Dedifferentiated amniotic fluid mesenchymal stem cell (primary cell): Measurements from ENCODE around the gene CYP2A6.
"Not testable (repeated sequence)": the region's sequence is repeated elsewhere in the genome, so short reads cannot be mapped to it uniquely, and the experiment has no call there.

ENCODE experiments used
- DNase-seq: peaks from one replicate; pipeline ENCODE4 v3.0.0-alpha.2; 2016; ENCODE audit errors: extremely low spot score

Gene CYP2A6, protein sequence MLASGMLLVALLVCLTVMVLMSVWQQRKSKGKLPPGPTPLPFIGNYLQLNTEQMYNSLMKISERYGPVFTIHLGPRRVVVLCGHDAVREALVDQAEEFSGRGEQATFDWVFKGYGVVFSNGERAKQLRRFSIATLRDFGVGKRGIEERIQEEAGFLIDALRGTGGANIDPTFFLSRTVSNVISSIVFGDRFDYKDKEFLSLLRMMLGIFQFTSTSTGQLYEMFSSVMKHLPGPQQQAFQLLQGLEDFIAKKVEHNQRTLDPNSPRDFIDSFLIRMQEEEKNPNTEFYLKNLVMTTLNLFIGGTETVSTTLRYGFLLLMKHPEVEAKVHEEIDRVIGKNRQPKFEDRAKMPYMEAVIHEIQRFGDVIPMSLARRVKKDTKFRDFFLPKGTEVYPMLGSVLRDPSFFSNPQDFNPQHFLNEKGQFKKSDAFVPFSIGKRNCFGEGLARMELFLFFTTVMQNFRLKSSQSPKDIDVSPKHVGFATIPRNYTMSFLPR

DNA sequence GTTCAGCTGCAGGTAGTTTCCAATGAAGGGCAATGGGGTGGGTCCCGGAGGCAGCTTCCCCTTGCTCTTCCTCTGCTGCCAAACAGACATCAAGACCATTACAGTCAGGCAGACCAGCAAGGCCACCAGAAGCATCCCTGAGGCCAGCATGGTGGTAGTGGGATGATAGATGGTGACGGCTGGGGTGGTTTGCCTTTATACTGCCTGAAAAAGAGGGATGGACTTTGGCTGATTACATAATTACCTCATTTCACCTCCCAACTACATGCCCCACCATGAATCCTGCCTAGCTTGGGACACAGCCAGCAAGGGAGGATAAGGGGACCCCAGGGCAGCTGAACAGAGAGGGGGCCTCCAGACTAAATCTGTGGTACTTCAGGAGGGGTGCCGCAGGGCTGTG lies at the start of gene CYP2A6:
TSS of gene CYP2A6 (minus strand) at position 171 of the 400 bp plus-strand sequence. CDS start at position 150, 21 bp downstream.
- not testable (repeated sequence) for DNase-seq

- DNase-seq = not testable (repeated sequence)
Observed at GRCh38 chr19:40899964-40900363, 49.7 kb upstream of the CYP2A6 start.

DNA sequence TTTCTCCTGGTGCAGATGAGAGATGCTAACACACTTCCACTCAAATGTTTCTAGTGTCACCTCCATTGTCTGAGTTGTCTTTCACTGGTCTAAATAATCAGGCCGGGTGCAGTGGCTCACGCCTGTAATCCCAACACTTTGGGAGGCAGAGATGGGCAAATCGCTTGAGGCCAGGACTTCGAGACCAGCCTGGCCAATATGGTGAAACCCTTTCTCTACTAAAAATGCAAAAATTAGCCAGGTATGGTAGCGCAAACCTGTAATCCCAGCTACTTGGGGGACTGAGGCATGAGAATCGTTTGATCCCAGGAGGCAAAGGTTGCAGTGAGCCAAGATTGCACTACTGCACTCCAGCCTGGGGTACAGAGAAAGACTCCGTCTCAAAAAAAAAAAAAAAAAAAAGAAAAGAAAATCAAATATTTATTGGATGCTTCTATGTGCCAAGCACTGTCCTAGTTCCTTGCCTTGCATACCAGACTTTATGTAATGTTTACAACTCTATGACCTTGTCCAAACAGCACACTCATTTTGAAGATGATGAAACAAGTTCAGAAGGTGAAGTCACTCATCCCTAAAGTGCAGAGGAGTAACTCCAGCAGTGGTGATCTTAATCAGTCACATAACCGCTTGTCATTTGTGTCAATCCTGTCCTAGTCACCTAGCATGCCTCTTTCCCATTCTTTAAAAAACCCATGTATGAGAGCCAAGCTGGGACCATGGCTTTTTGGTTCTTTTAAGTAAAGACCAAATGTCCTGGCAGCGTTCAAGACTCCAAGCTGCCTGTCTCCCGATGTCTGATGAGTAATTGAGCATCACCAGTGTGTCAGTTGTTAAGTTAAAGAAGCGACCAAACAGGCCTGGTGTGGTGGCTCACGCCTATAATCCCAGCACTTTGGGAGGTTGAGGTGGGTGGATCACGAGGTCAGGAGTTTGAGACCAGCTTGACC lies 46.9 kb upstream of the CYP2A6 start:
- DNase-seq = not testable (repeated sequence)

- DNase-seq = no peak
Observed at GRCh38 chr19:40896418-40896796, 46.2 kb upstream of the CYP2A6 start.

DNA sequence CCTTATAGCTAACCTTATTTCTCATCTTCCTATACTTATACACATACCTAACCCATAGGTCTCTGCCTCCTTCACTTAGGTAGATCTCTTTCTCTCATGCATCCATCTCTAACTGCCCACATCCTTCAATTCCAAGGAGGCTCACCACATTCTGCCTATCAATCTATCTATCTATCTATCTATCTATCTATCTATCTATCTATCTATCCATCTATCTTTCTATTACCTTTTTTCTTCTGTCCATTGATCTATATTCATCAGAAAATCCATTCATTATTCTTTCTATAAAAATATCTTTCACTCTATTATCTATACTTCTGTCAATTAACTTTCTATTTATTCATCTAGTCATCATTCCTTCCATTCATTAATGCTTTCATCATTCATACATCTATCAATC lies 42.9 kb upstream of the CYP2A6 start:
- DNase-seq = no peak

- no peak for DNase-seq
Observed at GRCh38 chr19:40889366-40889765, 39.1 kb upstream of the CYP2A6 start.

GRCh38 chr19:40888191-40888590 lies 37.9 kb upstream of the CYP2A6 start:
- no peak for DNase-seq

DNA sequence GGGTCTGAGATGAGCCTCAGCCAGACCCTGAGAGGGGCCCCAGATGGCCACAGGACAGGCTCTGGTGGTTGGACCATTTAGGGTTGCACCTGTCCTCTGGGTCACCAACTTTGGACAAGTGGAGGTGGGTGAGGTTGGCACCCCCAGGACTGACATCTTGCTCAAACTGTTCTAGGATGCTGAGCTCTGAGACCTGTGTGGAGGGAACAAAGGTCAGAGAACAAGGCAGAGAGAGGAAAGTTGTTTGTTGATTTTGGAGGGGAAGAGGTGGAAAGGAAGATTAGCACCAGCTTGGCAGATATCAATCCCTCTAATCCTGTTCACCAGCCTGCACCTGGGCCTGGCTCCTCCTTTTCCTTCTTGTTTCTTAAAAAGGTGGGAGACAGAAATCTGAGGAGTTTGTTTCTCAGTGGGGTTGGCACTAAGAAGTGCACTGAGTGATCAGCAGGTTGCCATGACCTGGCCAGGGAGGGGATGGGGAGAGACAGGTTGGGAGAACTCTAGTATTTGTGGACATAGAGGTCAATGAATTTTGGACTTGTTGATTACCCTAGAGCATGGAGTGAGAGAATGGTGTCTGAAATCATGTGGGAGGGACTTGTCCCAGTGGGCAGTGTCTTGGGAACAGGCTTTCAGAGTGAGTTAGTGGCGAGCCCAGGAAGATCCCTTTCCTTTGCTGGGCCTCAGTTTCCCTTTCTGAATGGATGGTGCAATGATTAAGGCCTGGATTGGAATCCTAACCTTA lies 34.1 kb upstream of the CYP2A6 start:
- DNase-seq = not testable (repeated sequence)

- not testable (repeated sequence) for DNase-seq
Observed at GRCh38 chr19:40882062-40882461, 31.8 kb upstream of the CYP2A6 start, which contains the start of gene CYP2A7. Gene CYP2A7, minus strand, starts transcription at chr19:40882231. Its CDS starts 21 bp downstream, at chr19:40882210.

- not testable (repeated sequence) for DNase-seq
Observed at GRCh38 chr19:40879349-40879748, 29.1 kb upstream of the CYP2A6 start.

- DNase-seq = not testable (repeated sequence)
Observed at GRCh38 chr19:40875526-40875951, 25.3 kb upstream of the CYP2A6 start.

GRCh38 chr19:40874874-40875273 lies 24.6 kb upstream of the CYP2A6 start:
- DNase-seq = not testable (repeated sequence)

GRCh38 chr19:40873873-40874272 lies 23.6 kb upstream of the CYP2A6 start:
- DNase-seq = not testable (repeated sequence)

DNA sequence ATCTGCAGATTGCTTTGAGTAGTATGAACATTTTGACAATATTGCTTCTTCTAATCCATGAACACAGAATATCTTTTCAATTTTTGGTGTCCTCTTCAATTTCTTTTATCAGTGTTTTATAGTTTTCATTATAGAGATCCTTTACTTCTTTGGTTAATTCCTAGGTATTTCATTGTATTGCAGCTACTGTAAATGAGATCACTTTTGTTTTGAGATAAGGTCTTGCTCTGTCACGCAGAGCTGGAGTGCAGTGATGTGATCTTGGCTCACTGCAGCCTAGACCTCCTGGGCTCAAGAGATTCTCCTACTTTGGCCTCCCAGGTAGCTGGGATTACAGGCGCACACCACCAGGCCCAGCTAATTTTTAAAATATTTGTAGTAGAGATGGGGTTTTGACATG lies 22.0 kb upstream of the CYP2A6 start:
- DNase-seq = no peak

DNA sequence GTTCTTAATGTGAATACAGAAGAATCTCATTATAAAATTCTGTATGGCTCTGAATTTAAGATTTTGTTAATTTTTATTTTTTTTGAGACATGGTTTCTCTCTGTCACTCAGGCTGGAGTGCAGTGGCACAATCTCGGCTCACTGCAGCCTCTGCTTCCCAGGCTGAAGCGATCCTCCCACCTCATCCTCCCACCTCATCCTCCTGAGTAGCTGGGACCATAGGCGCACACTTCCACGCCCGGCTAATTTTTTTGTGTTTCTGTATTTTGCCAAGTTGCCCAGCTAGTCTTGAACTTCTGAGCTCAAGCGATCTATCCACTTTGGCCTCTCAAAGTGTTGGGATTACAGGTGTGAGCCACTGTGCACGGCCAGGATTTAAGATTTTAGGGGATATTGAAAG lies 17.5 kb upstream of the CYP2A6 start:
- no peak for DNase-seq

DNA sequence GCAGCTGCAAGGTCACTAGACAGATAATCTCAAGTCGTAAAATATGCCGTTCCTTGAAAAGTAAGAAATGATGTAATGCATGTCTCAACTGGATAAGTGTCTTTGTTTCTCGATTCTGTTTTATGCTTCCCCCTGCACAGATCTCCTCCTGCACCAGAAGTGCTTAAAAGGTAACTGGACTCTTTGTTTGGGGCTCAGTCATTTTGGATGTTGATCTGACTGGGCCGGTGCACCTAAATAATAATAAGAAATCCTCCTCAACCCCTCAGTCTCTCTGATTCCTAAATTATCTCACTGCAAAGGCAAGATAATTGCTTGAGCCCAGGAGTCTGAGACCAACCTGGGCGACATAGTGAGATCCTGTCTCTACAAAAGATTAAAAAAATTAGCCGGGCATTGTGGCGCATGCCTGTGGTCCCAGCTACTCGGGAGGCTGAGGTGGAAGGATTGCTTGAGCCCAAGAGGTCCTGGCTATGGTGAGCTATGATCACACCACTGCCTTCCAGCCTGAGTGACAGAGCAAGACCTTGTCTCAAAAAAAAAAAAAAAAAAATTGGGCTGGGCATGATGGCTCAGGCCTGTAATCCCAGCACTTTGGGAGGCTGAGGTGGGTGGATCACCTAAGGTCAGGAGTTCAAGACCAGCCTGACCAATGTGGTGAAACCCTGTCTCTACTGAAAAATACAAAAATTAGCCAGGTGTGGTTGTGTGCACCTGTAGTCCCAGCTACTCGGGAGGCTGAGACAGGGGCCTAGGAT lies 14.7 kb upstream of the CYP2A6 start:
- not testable (repeated sequence) for DNase-seq

DNA sequence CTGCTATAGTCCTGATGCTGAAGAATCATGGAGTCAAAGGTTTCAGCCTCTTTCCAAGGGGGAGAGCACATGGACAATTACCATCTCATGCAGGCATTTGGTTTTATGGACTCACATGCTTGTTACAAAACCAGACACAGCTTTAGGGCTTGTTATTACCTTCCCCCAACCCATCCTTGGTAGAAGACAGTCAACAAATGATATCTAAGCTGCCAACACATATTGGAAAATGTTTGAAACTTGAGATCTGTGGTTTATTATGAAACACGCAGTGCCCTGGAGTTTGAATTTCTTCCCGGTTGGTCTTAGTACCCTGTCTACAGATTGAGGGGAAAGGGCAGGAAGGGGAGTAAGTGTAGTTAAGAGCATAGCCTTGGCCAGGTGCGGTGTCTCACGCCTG lies 12.5 kb upstream of the CYP2A6 start:
- DNase-seq = no peak

- DNase-seq = no peak
Observed at GRCh38 chr19:40862333-40862732, 12.1 kb upstream of the CYP2A6 start.

DNA sequence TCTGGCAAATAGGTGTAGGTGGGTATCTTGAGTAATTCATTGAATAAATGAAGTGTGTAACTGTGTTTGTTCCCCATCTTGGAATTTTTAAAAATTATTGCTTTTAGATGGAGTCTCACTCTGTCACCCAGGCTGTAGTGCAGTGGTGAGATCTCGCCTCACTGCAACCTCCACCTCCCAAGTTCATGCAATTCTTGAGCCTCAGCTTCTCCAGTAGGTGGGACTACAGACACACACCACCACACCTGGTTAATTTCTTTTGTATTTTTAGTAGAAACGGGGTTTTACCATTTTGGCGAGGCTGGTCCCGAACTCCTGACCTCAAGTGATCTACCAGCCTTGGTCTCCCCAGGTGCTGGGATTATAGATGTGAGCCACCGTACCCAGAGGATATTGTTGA lies 7.9 kb upstream of the CYP2A6 start:
- DNase-seq = no peak

- DNase-seq = not testable (repeated sequence)
Observed at GRCh38 chr19:40852467-40853152, 2.4 kb upstream of the CYP2A6 start.
